B cell (primary cell): ENCODE data around the gene KRTAP21-2. TPM values are rescaled to one million over a fixed set of nuclear protein-coding genes. Genes with fewer than 3 reads are reported as not detected.

Experiments
- ATAC-seq: fragments of 200-7000 bp; cut with Tn5 transposase; one replicate; pipeline ENCODE4 v1.10.0; 2021; ENCODE audit warnings: low read depth, mild to moderate bottlenecking, moderate number of reproducible peaks, moderate library complexity
- CTCF ChIA-PET: fragments of 350-600 bp; sonication (Branson Sonifier 250); formaldehyde crosslinking; loops from one replicate; lab custom pipeline; 2021; ENCODE audit warnings: antibody characterized with exemption, inconsistent platforms; lab: Charles Lee
- POLR2A ChIA-PET: fragments of 350-600 bp; sonication (Branson Sonifier 250); formaldehyde crosslinking; loops from one replicate; lab custom pipeline; 2021; ENCODE audit warnings: antibody characterized with exemption; lab: Charles Lee
- DNase-seq: peaks from one replicate; pipeline ENCODE4 v3.0.0; 2013
- H2AFZ ChIP-seq: 2 replicates; pipeline ENCODE4 v1.6.1; 2012; ENCODE audit warnings: mild to moderate bottlenecking, low read depth, low read length; ENCODE audit not compliant: insufficient read depth, poor library complexity, severe bottlenecking
- H3K27ac ChIP-seq, 2 donors: 1 replicate in 1 of 2; 2 replicates in 1 of 2; pipeline ENCODE4 v1.5.1; 2012 to 2013; ENCODE audit warnings: low read length in 2 of 2, mild to moderate bottlenecking in 2 of 2, moderate library complexity in 1 of 2
- H3K27me3 ChIP-seq, 4 experiments: fragments of 200-600 bp in 1 of 4; sonication (generic) in 1 of 4; replicated peaks in 1 of 4; 1 replicate in 2 of 4; 2 replicates in 2 of 4; pipeline versions ENCODE4 v1.6.1 to v1.7.0; 2013 to 2016; ENCODE audit warnings: low read length in 3 of 4, mild to moderate bottlenecking in 2 of 4, mixed read lengths in 1 of 4, moderate library complexity in 1 of 4; ENCODE audit not compliant: insufficient read depth in 4 of 4, control insufficient read depth in 3 of 4; ENCODE audit errors: control extremely low read depth in 1 of 4
- H3K36me3 ChIP-seq, 2 experiments: replicated peaks in 1 of 2; 1 replicate in 1 of 2; 2 replicates in 1 of 2; pipeline versions ENCODE4 v1.6.1 to v1.7.1; 2013; ENCODE audit warnings: low read length in 1 of 2; ENCODE audit not compliant: insufficient read depth in 2 of 2, control insufficient read depth in 1 of 2; ENCODE audit errors: control extremely low read depth in 1 of 2, extremely low read depth in 1 of 2
- H3K4me1 ChIP-seq, 2 donors: fragments of 200-600 bp in 1 of 2; sonication (generic) in 1 of 2; 1 replicate in 1 of 2; 2 replicates in 1 of 2; pipeline versions ENCODE4 v1.5.1 to v1.6.1; 2013 to 2017; ENCODE audit warnings: low read length in 2 of 2; ENCODE audit not compliant: control insufficient read depth in 2 of 2, insufficient read depth in 2 of 2
- H3K4me2 ChIP-seq: replicated peaks from 2 replicates; pipeline ENCODE3; 2012; ENCODE audit warnings: mild to moderate bottlenecking, low read depth, low read length; ENCODE audit not compliant: poor library complexity, severe bottlenecking
- H3K4me3 ChIP-seq, 5 experiments: fragments of 200-600 bp in 1 of 5; sonication (generic) in 1 of 5; 1 replicate in 3 of 5; 2 replicates in 2 of 5; pipeline versions ENCODE4 v1.5.1 to v1.7.0; 2011 to 2016; ENCODE audit warnings: low read length in 4 of 5, mild to moderate bottlenecking in 4 of 5, low read depth in 2 of 5, control low read depth in 1 of 5, moderate library complexity in 1 of 5; ENCODE audit not compliant: insufficient read depth in 1 of 5; ENCODE audit errors: control extremely low read depth in 1 of 5, extremely low read depth in 1 of 5
- H3K79me2 ChIP-seq: fragments of 200-600 bp; sonication (generic); one replicate; pipeline ENCODE4 v1.6.0; 2016; ENCODE audit warnings: low read length; ENCODE audit not compliant: control insufficient read depth, insufficient read depth
- H3K9ac ChIP-seq: fragments of 200-600 bp; sonication (generic); 2 replicates; pipeline ENCODE4 v1.6.1; 2017; ENCODE audit warnings: mild to moderate bottlenecking, low read length, moderate library complexity
- H3K9me3 ChIP-seq, 3 donors: one replicate each; pipeline versions ENCODE4 v1.6.1 to v1.7.1; 2013; ENCODE audit warnings: low read length in 2 of 3; ENCODE audit not compliant: control insufficient read depth in 2 of 3, insufficient read depth in 1 of 3; ENCODE audit errors: control extremely low read depth in 1 of 3
- H4K20me1 ChIP-seq: 2 replicates; pipeline ENCODE4 v1.6.0; 2012; ENCODE audit warnings: mild to moderate bottlenecking, low read length; ENCODE audit not compliant: insufficient read depth, control insufficient read depth, poor library complexity, severe bottlenecking
- H3K27ac Mint-ChIP-seq: one replicate; pipeline ENCODE4 v1.8.0; 2021; ENCODE audit warnings: mixed read lengths
- H3K27me3 Mint-ChIP-seq: one replicate; pipeline ENCODE4 v1.8.0; 2021; ENCODE audit warnings: mixed read lengths
- H3K4me1 Mint-ChIP-seq: one replicate; pipeline ENCODE4 v1.8.0; 2021; ENCODE audit warnings: mixed read lengths
- H3K4me3 Mint-ChIP-seq: one replicate; pipeline ENCODE4 v1.8.0; 2021; ENCODE audit warnings: mixed read lengths
- H3K9me3 Mint-ChIP-seq: one replicate; pipeline ENCODE4 v1.8.0; 2022; ENCODE audit warnings: mixed read lengths; ENCODE audit not compliant: insufficient read depth
- CTCF ChIP-seq: fragments of 200-600 bp; IDR thresholded peaks from one replicate; pipeline ENCODE4 v1.8.0; 2022; ENCODE audit warnings: antibody characterized with exemption, mild to moderate bottlenecking
- EZH2 ChIP-seq: IDR thresholded peaks from 2 replicates; pipeline ENCODE4 v1.6.1; 2012; ENCODE audit warnings: borderline replicate concordance, low read depth, mild to moderate bottlenecking, moderate library complexity, low read length; ENCODE audit not compliant: insufficient read depth, poor library complexity, severe bottlenecking
- WGBS: methylation state at CpG from one replicate; pipeline ENCODE4 v1.1.5; 2013; ENCODE audit warnings: missing lambda C conversion rate; ENCODE audit not compliant: insufficient coverage; 5-methylcytosine and 5-hydroxymethylcytosine counted together
- intact Hi-C: fragments of 100-400 bp; cut with micrococcal nuclease; formaldehyde crosslinking; loops from one replicate; pipeline ENCODE4 v1.10.0; 2022
- polyA plus RNA-seq: library from polyadenylated mRNA; depleted of rRNA; stranded (reverse); fragments of >200 nt; gene quantifications from 2 replicates; pipeline ENCODE4 v1.2.3, GENCODE V29; 2012
- total RNA-seq, 2 donors: library from RNA; stranded (reverse); fragments of 120-200 nt in 1 of 2; gene quantifications; 1 replicate in 1 of 2; 2 replicates in 1 of 2; pipeline versions ENCODE4 v1.2.3 to v1.2.4, GENCODE V29; 2013 to 2022

KRTAP21-2 gene
- total and polyA plus RNA-seq, 2 donors (not counting 1 experiment from before 2014, with no cell fraction given): not detected

- CTCF ChIA-PET: no interaction called here
- no peak overlapping the region for H3K9ac ChIP-seq
- H2AFZ ChIP-seq: no peak overlapping the region
- Mint-ChIP-seq H3K4me3 (no peak overlapping the region), H3K4me1 (no peaks in the 10 kb centered on the region), H3K27ac (no peak overlapping the region), H3K9me3 (no peaks in the 10 kb centered on the region), H3K27me3 (no peaks in the 10 kb centered on the region)
- H3K9me3 ChIP-seq: peaks cover 0 to 5% (median 0%) of the 10 kb centered on the region in 3 donors
- no peak for TF ChIP-seq CTCF
- TF ChIP-seq EZH2: no peak
- no peaks in the 10 kb centered on the region for H3K36me3 ChIP-seq
- ATAC-seq: no peak
- 100% methylated on average over 1 of the region's 2 CpGs for WGBS
- no peak overlapping the region for H3K4me2 ChIP-seq
- H3K4me1 ChIP-seq: no peaks in the 10 kb centered on the region
- H3K27me3 ChIP-seq: no peaks in the 10 kb centered on the region
- no peak overlapping the region for H3K27ac ChIP-seq
- DNase-seq: no peak
- intact Hi-C loops: no loop called here
- H3K79me2 ChIP-seq: no peaks in the 10 kb centered on the region
- no peak overlapping the region for H3K4me3 ChIP-seq
- POLR2A ChIA-PET: no interaction called here
- no peaks in the 10 kb centered on the region for H4K20me1 ChIP-seq
Measured at GRCh38 chr21:30740462-30740861, 6.6 kb downstream of the KRTAP21-2 start.

- Mint-ChIP-seq H3K27me3 (no peaks in the 10 kb centered on the region), H3K9me3 (peaks cover 4% of the 10 kb centered on the region), H3K4me3 (no peak overlapping the region), H3K4me1 (no peaks in the 10 kb centered on the region), H3K27ac (no peak overlapping the region)
- no peak for DNase-seq
- TF ChIP-seq EZH2 (no peak), CTCF (no peak)
- Histone ChIP-seq H3K4me2 (no peak overlapping the region), H3K4me3 (no peak overlapping the region), H3K4me1 (no peaks in the 10 kb centered on the region), H3K79me2 (no peaks in the 10 kb centered on the region), H3K27me3 (no peaks in the 10 kb centered on the region), H3K27ac (no peak overlapping the region), H4K20me1 (no peaks in the 10 kb centered on the region), H2AFZ (no peak overlapping the region), H3K9ac (no peak overlapping the region), H3K36me3 (no peaks in the 10 kb centered on the region), H3K9me3 (no peaks in the 10 kb centered on the region)
- CTCF ChIA-PET: no interaction called here
- POLR2A ChIA-PET: no interaction called here
- intact Hi-C loops: no loop called here
- no CpG with 5 or more reads among the region's 1 CpG for WGBS
- ATAC-seq: no peak
Measured at GRCh38 chr21:30733026-30733425, 14.0 kb downstream of the KRTAP21-2 start.
